OCI-LY3 (cell line): ENCODE data around the gene DOCK1.

ENCODE experiments used
- EZH2phosphoT487 ChIP-seq: fragments of 200-600 bp; shearing (Covaris generic); IDR thresholded peaks from 2 replicates; pipeline ENCODE4 v1.6.1; 2018; ENCODE audit warnings: antibody characterized with exemption, mixed run types, low read depth
- TF ChIP-seq, protein P1 (sequence below): fragments of 200-600, 300-600 bp; sonication (generic); IDR thresholded peaks from 2 replicates; pipeline ENCODE4 v1.5.1; 2014; ENCODE audit warnings: antibody characterized with exemption, low read length, low read depth

DNA sequence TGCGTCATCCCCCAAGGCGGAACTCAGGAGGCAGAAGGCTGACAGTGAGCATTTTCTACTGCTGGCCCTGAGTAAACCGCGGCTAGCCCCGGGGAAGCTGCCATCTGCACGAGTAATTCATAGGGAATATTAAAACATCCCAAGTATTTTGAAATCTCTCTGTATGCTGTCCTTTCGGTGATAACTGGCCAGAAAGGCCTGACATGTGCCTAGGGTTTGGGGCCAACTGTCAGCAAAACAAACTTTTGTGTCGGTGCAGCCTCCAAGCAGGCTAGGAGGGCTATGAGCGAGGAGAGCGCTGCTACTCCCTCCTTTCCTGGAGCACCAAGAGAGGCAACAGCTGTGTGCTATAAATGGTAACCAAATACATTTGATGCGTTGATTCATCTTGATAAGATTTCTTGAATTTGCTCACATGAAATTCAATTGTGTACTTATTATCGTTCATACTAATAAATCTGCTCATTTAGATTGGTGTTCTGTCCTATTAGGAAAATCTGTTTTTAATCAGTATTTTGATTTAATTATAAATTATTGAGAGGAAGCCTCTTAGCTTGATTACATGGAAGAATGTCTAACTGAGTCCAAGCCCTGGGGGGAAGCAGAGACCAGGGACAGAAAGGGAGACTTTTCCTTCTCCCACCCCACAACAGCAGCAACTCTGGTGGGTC lies 519.5 kb downstream of the DOCK1 start:
- TF ChIP-seq, protein P1, sequence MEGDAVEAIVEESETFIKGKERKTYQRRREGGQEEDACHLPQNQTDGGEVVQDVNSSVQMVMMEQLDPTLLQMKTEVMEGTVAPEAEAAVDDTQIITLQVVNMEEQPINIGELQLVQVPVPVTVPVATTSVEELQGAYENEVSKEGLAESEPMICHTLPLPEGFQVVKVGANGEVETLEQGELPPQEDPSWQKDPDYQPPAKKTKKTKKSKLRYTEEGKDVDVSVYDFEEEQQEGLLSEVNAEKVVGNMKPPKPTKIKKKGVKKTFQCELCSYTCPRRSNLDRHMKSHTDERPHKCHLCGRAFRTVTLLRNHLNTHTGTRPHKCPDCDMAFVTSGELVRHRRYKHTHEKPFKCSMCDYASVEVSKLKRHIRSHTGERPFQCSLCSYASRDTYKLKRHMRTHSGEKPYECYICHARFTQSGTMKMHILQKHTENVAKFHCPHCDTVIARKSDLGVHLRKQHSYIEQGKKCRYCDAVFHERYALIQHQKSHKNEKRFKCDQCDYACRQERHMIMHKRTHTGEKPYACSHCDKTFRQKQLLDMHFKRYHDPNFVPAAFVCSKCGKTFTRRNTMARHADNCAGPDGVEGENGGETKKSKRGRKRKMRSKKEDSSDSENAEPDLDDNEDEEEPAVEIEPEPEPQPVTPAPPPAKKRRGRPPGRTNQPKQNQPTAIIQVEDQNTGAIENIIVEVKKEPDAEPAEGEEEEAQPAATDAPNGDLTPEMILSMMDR: no peak
- no peak for TF ChIP-seq EZH2phosphoT487
